IPS-20b (cell line): ENCODE measurements around the gene TSPOAP1.
"Not testable (repeated sequence)": the region's sequence is repeated elsewhere in the genome, so short reads cannot be mapped to it uniquely, and the experiment has no call there.

Source experiments
- H3K27ac ChIP-seq: one replicate; pipeline ENCODE4 v1.5.1; 2013; ENCODE audit warnings: low read length
- H3K27me3 ChIP-seq: 2 replicates; pipeline ENCODE4 v1.6.1; 2013; ENCODE audit warnings: mild to moderate bottlenecking, low read length, inconsistent platforms; ENCODE audit not compliant: insufficient read depth
- H3K36me3 ChIP-seq: 2 replicates; pipeline ENCODE4 v1.6.1; 2013; ENCODE audit warnings: low read depth, mild to moderate bottlenecking, inconsistent platforms, low read length, moderate library complexity; ENCODE audit not compliant: insufficient read depth
- H3K4me1 ChIP-seq: 2 replicates; pipeline ENCODE4 v1.6.1; 2013; ENCODE audit warnings: mild to moderate bottlenecking, control low read depth, inconsistent platforms, low read length, moderate library complexity; ENCODE audit not compliant: insufficient read depth
- H3K4me3 ChIP-seq: 2 replicates; pipeline ENCODE4 v1.5.1; 2013; ENCODE audit warnings: mild to moderate bottlenecking, low read length, inconsistent platforms
- H3K9ac ChIP-seq: 2 replicates; pipeline ENCODE4 v1.6.1; 2013; ENCODE audit warnings: low read depth, mild to moderate bottlenecking, inconsistent platforms, low read length, moderate library complexity
- H3K9me3 ChIP-seq: 2 replicates; pipeline ENCODE4 v1.6.1; 2013; ENCODE audit warnings: mild to moderate bottlenecking, low read depth, low read length, inconsistent platforms; ENCODE audit not compliant: insufficient read depth

The TSPOAP1 gene

DNA sequence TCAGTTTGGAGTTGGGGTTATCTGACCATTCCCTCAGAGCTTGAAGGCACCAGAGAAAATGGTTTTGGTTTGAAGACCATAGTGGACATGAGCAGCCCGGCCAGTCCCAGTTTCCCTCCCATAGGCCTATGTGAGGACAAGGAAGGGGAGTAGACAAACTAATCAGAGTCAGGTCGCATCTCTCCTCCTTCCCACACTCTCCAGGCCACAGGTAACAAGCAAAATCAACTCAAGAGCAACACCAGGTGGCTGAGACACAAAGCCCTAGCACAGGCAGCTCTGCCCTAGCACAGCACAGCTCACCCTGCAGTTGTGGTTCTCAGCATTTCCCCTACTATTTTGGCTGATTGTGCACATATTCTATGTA is 16.2 kb upstream of the TSPOAP1 start:
- Histone ChIP-seq H3K4me3 (no peak overlapping the region), H3K36me3 (peaks cover 58% of the 10 kb centered on the region), H3K27ac (no peak overlapping the region), H3K4me1 (peaks cover under 1% of the 10 kb centered on the region; the same call in 1 of the 2 replicates), H3K27me3 (no peaks in the 10 kb centered on the region), H3K9ac (no peak overlapping the region), H3K9me3 (no peaks in the 10 kb centered on the region)

GRCh38 chr17:58344047-58344790 is 15.6 kb upstream of the TSPOAP1 start:
- peaks cover 5% of the 10 kb centered on the region; the same call in 1 of the 2 replicates for H3K4me1 ChIP-seq
- H3K9ac ChIP-seq = no peak overlapping the region
- no peak overlapping the region for H3K27ac ChIP-seq

DNA sequence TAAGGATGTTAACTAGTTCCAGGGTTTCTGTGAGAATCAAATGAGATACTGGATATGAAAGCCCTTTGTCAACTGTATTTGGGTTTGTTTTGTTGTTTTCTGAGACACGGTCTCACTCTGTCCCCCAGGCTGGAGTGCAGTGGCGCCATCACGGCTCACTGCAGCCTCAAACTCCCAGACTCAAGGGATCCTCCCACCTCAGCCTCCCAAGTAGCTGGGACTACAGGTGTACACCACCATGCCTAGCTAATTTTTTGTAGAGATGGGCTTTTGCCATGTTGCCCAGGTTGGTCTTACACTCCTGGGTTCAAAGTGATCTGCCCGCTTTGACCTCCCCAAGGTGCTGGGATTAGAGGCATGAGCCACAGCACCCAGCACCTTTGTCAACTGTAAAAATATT is 14.5 kb upstream of the TSPOAP1 start:
- Histone ChIP-seq H3K27me3 (no peaks in the 10 kb centered on the region), H3K27ac (no peak overlapping the region), H3K9me3 (no peaks in the 10 kb centered on the region), H3K4me3 (no peak overlapping the region), H3K36me3 (peaks cover 42% of the 10 kb centered on the region), H3K4me1 (peaks cover 14% of the 10 kb centered on the region; the same call in 1 of the 2 replicates), H3K9ac (no peak overlapping the region)

More at GRCh38 chr17:58344047-58344790, 15.6 kb upstream of the TSPOAP1 start:
- no peaks in the 10 kb centered on the region for H3K27me3 ChIP-seq
- no peak overlapping the region for H3K4me3 ChIP-seq
- no peaks in the 10 kb centered on the region for H3K9me3 ChIP-seq
- peaks cover 53% of the 10 kb centered on the region for H3K36me3 ChIP-seq

DNA sequence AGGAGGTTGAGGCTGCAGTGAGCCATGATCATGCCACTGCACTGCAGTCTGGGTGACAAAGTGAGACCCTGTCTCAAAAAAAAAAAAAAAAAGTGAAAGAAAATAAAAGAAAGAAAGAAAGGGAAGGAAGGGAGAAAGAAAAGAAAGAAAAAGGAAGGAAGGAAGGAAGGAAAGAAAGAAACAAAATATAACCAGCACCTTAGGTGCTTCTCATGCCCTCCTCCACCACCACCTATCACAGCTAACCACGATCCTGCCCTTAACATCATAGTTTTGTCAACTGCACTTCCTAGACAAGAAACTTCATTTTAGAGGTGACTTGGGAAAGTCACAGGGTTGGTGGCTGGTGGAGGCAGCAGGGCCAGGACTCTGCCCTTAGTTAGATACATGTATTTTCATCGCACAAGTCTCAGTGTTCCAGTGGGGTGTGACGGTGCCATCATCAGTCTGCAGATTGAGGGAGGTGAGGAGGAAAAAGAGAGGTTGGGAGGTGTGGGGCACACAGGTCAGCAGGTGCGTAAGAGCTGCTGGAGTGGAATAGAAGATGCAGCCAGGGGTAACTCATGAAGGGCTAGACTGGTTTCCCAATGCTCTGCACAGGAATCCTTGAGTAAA is 13.4 kb upstream of the TSPOAP1 start:
- no peak overlapping the region for H3K9ac ChIP-seq
- H3K27ac ChIP-seq = no peak overlapping the region

GRCh38 chr17:58341136-58341860 is 12.7 kb upstream of the TSPOAP1 start:
- Histone ChIP-seq H3K4me1 (peaks cover 23% of the 10 kb centered on the region), H3K27me3 (peaks cover 13% of the 10 kb centered on the region; the same call in 1 of the 2 replicates), H3K36me3 (peaks cover 24% of the 10 kb centered on the region)
- not testable (repeated sequence) for H3K9ac ChIP-seq, H3K4me3 ChIP-seq, H3K27ac ChIP-seq, H3K9me3 ChIP-seq

More for the DNA sequence above, 13.4 kb upstream of the TSPOAP1 start:
- peaks cover 8% of the 10 kb centered on the region; the same call in 1 of the 2 replicates for H3K27me3 ChIP-seq
- H3K4me1 ChIP-seq = peaks cover 23% of the 10 kb centered on the region
- no peak overlapping the region for H3K4me3 ChIP-seq
- H3K36me3 ChIP-seq = peaks cover 30% of the 10 kb centered on the region
- H3K9me3 ChIP-seq = no peaks in the 10 kb centered on the region

GRCh38 chr17:58340405-58340876 is 11.8 kb upstream of the TSPOAP1 start:
- Histone ChIP-seq H3K4me1 (peaks cover 23% of the 10 kb centered on the region), H3K4me3 (no peak overlapping the region), H3K27me3 (peaks cover 13% of the 10 kb centered on the region; the same call in 1 of the 2 replicates), H3K9ac (peak overlapping the region; percentile 53; the same call in 1 of the 2 replicates), H3K9me3 (no peaks in the 10 kb centered on the region), H3K27ac (no peak overlapping the region), H3K36me3 (peaks cover 15% of the 10 kb centered on the region)

- Histone ChIP-seq H3K9ac (peak overlapping the region; percentile 53; the same call in 1 of the 2 replicates), H3K27me3 (peaks cover 13% of the 10 kb centered on the region; the same call in 1 of the 2 replicates), H3K36me3 (peaks cover 9% of the 10 kb centered on the region), H3K27ac (peak overlapping the region; percentile 77), H3K4me3 (peak overlapping the region; percentile 28; the same call in 1 of the 2 replicates), H3K4me1 (peaks cover 23% of the 10 kb centered on the region), H3K9me3 (no peaks in the 10 kb centered on the region)
Observed at GRCh38 chr17:58339755-58340404, 11.3 kb upstream of the TSPOAP1 start.

- Histone ChIP-seq H3K4me3 (peak overlapping the region; percentile 28; the same call in 1 of the 2 replicates), H3K9me3 (no peaks in the 10 kb centered on the region), H3K9ac (peak overlapping the region; percentile 53; the same call in 1 of the 2 replicates), H3K27me3 (peaks cover 13% of the 10 kb centered on the region; the same call in 1 of the 2 replicates), H3K4me1 (peaks cover 23% of the 10 kb centered on the region), H3K27ac (peak overlapping the region; percentile 77), H3K36me3 (peaks cover 2% of the 10 kb centered on the region; the same call in 1 of the 2 replicates)
Observed at GRCh38 chr17:58338841-58339754, 10.5 kb upstream of the TSPOAP1 start.

DNA sequence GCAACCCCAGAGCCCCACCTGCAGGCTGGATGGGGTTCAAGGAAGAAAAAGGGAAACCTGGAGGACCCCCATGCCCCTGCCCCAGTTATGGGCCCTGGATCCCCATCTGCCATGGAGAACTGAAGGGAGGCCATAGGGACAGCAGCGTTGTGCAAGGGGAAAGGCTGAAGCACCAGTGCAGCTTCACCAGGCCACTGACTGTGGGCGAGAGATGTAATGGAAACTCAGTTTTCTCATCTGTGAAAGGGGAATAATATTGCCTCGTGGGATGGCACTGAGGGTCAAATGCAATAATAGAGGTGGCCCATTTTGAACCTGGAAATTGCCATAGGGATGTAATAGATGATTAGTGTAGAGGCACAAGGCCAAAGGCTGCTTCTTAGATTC is 9.9 kb upstream of the TSPOAP1 start:
- H3K36me3 ChIP-seq = no peaks in the 10 kb centered on the region
- H3K27ac ChIP-seq = peak overlapping the region; percentile 77
- H3K4me1 ChIP-seq = peaks cover 23% of the 10 kb centered on the region
- H3K27me3 ChIP-seq = peaks cover 13% of the 10 kb centered on the region; the same call in 1 of the 2 replicates
- H3K9me3 ChIP-seq = no peaks in the 10 kb centered on the region
- peak overlapping the region; percentile 53; the same call in 1 of the 2 replicates for H3K9ac ChIP-seq
- H3K4me3 ChIP-seq = no peak overlapping the region

DNA sequence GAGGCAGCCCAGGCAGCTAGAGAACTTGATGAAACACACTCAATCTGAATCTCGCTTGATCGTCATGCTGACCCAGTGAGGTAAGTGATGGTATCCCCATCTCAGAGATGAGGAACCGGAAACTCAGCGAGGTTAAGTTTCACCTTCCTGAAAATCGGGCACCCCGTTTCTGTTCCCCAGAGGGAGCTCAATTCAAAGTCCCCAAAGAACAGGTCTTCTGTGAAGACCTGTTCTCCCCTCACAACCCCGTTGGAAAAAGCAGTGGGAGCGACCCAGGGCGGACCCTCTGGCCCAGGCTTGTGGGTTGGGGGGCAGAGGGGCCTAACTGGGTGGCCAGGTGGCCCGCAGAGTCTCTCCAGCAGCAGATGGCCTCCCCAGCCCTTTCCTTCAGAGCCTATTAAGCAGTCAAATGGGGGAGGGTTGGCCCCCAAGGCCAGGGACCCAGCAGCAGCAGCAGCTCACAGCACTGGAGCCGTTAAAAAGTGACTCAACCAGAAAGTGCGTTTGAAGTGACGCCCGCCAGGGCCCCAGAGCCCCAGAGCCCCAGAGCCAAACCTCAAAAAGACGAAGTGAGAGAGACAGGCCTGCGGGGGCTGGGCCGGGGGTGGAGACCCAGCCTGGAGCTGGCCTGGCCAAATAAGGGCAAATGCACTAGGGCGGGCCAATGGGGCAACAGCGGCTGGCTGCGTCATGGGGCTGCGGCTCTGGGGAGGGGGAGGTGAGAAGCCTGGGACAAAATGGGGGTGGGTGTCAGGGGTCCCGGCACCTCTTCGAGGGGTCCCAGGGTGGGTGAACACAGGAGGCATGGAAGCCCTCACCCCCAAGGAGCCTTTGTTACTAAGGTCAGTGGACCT is 9.2 kb upstream of the TSPOAP1 start:
- peaks cover 13% of the 10 kb centered on the region; the same call in 1 of the 2 replicates for H3K27me3 ChIP-seq
- peaks cover 23% of the 10 kb centered on the region for H3K4me1 ChIP-seq
- H3K27ac ChIP-seq = peak overlapping the region; percentile 77
- peak overlapping the region; percentile 80; the same call in 1 of the 2 replicates for H3K9ac ChIP-seq
- H3K36me3 ChIP-seq = no peaks in the 10 kb centered on the region
- H3K4me3 ChIP-seq = no peak overlapping the region
- no peaks in the 10 kb centered on the region for H3K9me3 ChIP-seq
